Midbrain (tissue), 1 donor: ENCODE results near the gene MARF1.
"Not testable (repeated sequence)": the region's sequence is repeated elsewhere in the genome, so short reads cannot be mapped to it uniquely, and the experiment has no call there.

ENCODE experiments used
- DNase-seq: peaks from one replicate; lab custom pipeline; 2025; lab: John Stamatoyannopoulos, UW

The MARF1 gene

DNA sequence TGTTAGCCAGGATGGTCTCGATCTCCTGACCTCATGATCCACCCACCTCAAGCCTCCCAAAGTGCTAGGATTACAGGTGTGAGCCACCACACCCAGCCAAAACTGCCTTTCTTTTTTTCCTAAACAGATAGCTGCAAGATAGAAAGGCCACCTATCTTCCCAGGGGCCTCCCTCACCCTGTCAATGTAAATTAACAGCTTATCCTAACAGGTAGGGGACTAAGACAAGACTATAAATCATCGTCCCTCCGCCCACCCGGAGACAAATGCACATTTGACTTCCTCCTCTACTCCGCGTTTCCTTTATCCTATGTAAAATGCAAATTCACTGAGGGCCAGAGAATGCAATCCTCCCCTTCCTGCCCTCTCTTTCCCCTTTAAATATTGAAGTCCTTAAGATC is 71.4 kb downstream of the MARF1 start:
- DNase-seq = no peak

DNA sequence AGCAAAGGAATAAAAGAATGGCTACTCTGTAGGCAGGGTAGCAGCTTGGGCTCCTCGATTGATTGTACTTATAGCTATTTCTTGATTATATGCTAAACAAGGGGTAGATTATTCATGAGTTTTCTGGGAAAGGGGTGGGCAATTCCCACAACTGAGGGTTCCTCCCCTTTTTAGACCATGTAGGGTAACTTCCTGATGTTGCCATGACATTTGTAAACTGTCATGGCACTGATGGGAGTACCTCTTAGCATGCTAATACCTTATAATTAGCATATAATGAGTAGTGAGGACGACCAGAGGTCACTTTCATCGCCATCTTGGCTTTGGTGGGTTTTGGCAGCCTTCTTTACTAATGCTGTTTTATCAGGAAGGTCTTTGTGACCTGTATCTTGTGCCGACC is 72.3 kb downstream of the MARF1 start:
- DNase-seq = not testable (repeated sequence)

DNA sequence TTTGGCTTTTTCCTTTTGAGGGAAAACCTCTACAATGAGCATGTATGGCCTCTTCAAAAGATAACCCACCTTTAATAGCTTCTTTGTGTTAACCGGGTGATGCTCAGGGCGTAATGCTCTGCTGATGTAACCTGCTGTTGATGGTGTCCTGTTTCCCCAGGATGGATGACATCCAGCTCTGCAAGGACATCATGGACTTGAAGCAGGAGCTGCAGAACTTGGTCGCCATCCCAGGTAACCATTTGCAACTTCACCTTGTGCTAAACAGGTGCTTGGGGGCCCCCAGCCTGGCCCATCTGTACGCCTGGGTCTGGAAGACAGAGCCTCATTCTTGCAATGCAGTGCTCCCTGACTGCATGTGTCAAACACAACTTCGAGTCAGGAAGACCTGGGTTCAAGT is 75.1 kb downstream of the MARF1 start:
- DNase-seq = no peak

DNA sequence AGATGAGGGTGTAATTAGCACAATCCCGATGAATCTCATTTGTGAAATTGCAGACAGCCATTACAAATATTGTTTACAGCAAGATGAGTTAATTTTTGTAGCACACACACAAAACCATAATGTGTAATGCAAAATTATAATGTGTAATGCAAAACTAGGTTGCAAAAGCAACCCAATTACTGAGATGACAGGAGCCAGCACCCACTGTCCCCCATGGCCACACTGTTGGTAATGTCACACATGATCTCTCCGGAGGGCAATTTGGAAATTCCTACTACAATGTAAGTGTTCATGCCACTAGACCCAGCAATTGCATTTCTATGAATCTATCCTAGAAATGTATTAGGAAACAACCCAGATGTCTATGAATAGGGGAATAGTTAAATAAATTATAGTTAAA is 76.9 kb downstream of the MARF1 start:
- no peak for DNase-seq

DNA sequence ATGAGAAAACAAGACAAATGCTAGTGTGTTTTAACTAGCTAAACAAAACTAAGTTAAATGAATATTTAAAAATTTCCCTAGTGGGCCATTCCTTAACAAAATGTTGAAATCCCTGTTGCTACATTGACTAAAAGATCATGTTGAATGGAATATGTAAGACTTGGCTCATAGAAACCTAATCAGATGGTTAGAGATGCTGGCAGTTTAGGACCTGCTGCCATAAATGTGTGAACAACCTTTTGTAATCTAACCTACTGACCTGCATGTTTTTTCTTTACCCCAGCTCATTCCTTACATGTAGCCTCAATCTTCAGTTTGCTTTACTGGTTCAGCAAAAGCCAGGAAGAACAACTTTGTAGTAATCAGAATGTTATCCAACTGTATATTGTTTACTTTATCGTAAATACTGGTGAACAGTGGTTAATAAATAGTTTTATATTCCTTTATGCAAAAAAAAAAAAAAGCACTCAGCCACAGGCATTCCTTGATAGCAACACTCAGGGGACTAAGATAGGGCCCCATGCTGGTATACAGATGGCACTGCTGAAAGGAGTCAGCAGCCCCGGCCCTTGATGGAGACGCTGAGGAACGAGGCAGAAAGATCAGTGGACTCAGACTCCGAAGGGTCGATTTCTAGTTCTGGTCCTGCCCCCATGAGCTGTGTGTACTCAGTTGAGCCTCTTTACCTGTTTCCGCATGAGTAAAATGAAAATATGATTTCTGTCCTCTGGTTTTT is 78.2 kb downstream of the MARF1 start:
- DNase-seq = no peak

DNA sequence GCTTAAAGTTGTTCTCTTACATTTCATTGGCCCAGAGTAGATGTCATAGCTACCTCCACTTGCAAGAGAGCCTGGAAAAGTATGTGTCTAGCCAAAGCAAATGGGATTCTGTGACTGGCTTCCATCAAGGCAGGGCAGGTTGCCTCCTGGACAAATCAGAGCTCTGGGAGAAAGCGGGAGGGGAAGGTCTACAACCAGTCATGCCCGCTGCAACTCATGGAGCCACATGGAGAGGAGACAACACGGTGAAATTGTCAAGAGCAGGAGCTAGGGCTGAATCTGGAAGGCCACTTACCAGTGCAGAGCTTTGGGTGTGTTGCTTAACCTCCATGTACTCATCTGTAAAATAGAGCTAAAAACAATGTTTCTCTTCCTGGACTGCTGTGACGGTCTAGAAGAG is 83.8 kb downstream of the MARF1 start:
- no peak for DNase-seq

DNA sequence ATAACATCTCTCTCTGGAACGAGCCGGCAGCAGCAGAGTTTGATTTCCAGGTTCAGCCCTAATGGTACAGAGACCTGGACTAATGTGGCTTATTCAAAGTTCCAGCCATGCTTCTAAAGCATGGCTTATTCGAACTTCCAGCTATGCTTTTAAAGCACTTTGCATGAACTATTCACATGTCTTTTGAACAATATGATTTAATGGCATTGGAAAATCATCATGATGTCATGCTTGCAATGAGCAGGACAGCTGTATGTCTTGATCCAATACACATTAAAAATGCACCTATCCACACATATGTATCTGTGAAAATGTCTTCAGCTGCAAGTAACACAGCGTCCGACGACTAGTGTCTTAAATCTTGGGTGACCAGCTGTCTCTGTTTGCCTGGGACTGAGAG is 85.7 kb downstream of the MARF1 start:
- DNase-seq = no peak

DNA sequence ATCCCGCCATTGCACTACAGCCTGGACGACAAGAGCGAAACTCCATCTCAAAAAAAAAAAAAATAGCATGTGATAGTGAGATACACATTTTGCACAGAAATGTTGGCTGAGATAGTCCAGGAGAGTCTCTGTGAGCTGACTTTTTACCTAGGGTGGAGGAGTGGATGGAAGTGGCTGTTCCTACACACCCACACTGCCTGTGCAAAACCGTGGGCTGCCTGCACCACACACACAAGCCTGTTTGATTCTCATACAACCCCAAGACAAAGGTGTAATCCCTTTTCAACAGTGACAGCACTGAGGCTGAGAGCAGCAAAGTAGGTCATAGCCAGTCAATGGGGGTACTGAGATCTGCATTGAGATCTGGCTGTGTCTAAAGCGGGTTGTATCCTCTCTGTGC is 86.8 kb downstream of the MARF1 start:
- no peak for DNase-seq

DNA sequence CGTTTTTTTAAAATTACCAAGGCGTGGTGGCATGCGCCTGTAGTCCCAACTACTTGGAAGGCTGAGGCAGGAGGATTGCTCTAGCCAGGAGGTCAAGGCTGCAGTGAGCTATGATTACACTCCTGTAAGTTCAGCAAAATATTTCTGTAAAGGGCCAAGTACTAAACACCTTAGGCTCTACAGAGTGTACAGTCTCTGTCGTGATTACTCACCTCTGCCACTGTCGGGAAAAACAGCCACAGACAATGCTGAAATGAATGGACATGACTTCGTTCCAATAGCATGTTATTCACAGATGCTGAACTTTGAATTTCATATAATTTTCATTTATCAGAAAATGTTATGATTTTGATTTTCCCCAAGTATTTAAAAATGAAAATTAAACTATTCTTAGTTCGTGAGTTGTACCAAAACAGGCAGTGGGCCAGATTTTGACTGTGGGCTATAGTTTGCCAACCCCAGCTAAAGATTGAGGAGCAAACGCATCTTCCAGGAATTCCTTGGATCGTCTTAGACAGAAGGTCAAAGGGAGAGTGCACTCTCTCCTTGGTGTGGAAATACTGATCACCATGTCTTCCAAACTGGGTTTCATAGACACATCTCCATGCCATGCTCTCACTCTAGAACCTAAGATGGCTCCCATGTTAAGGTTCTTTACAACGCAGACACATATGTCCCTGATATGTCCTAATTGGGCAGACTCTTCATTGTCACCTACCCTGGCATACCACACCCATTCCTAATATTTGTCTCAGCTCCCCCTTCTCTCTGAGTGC is 89.5 kb downstream of the MARF1 start:
- DNase-seq = no peak

DNA sequence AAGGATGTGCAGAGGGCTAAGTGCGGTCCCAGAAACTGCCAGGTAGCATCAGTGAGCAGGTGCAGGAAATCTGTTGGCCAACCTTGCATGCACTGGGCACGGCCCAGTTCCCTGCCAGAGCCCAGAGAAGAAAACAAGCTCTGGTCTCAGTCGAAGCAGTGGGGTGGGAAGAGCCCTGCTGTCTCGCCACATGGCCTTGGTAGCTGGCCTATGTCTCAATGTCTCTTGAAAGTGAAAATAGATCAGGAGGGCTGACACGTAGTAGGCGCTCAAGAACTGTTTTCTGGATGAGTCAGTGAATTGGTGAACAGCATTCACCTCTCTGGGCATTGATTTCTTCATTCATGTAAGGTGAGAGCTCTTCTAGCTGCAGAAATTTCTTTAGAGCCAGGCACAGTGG is 90.4 kb downstream of the MARF1 start:
- no peak for DNase-seq

DNA sequence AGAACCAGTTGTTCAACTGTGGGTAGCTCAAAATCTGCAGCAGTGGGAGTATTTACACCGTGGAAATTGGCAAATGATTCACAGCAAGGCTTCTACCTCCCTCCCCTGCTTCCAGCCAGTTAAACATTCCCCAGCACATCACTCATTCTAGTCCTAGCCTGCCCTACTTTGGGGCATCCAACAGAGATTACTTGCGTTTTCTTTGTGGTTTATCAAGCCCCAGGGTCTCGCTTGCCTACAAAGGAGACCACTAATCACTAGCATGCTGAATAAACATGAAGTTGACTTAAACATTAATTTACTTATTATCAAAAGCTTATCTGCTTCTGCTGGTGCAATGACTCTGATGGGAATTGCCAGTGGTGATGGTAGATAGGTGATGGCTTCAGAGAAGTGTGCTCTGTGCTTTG is 94.5 kb downstream of the MARF1 start:
- no peak for DNase-seq

DNA sequence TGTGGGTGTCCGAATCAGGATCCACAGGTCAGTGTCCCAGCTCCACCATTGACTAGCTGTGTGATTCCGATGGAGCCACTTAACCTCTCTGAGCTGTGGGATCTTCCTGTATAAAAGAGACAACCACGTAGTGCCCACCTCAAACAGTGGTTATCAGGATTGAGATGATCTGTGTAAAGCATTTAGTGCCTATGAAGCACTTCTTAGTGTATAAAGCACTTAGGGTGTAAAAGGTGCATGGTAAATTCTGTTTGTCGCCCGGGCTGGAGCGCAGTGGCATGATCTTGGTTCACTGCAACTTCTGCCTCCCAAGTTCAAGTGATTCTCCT is 95.2 kb downstream of the MARF1 start:
- DNase-seq = no peak

DNA sequence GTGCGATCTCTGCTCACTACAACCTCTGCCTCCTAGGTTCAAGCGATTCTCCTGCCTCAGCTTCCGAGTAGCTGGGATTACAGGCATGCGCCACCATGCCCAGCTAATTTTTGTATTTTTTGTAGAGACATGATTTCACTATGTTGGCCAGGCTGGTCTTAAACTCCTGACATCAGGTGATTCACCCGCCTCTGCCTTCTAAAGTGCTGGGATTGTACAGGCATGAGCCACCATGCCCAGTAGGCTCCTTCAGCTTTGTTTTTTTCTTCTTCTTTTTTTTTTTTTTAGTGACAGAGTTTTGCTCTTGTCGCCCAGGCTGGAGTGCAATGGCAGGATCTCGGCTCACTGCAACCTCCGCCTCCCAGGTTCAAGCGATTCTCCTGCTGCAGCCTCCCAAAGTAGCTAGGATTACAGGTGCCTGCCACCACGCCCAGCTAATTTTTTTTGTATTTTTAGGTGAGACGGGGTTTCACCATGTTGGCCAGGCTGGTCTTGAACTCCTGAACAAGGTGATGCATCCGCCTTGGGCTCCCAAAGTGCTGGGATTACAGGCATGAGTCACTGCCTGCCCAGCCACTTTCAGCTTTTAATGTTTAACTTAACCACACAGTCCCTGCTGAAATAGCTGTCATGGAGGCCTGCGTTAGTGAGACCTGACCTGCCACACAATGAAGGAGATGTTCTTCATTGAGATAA is 95.7 kb downstream of the MARF1 start:
- not testable (repeated sequence) for DNase-seq

DNA sequence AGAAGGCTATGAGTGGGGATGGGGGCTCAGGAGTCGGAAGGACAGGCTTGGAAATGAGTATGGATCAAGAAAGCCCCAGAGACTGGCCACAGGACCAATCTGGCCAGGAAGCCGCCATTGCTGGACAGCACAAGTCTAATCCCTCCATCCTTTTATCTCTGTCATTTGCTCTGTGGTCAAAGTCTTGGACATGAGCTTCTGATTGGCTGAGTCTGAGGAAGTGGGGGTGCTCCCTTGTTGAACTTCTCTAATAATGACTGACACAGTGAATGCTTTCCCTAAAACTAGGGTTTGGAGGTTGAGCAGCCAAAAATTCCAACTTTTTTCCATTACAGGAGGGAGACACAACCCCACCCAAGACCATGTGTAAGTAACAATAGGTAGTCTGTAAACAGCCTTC is 97.4 kb downstream of the MARF1 start:
- DNase-seq = no peak

DNA sequence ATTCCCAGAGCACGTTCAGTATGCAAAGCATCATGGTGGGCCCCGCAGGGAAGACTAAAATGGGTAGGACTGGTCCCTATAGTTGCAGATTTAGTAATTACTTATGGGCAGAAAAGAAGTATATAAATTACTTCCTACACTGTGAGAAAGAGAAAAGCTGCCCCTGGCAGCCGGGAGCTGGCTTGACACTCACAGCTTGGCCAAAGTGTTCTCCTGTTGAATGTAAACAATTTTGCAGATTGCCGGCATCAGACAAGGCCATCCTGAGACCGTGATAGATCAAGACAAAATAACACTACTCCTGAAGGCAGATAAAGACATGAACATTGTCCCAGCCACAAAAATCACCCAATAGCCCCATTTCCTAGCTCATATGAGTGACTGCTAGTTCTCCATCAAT is 98.5 kb downstream of the MARF1 start:
- DNase-seq = no peak
